IPS-NIHi7 (cell line): ENCODE results near the gene SLC47A1.
"Not testable (repeated sequence)": the region's sequence is repeated elsewhere in the genome, so short reads cannot be mapped to it uniquely, and the experiment has no call there.

Source experiments
- DNase-seq: peaks from one replicate; pipeline ENCODE4 v3.0.0; 2012; ENCODE audit warnings: mixed read lengths; ENCODE audit errors: extremely low spot score

Gene SLC47A1

DNA sequence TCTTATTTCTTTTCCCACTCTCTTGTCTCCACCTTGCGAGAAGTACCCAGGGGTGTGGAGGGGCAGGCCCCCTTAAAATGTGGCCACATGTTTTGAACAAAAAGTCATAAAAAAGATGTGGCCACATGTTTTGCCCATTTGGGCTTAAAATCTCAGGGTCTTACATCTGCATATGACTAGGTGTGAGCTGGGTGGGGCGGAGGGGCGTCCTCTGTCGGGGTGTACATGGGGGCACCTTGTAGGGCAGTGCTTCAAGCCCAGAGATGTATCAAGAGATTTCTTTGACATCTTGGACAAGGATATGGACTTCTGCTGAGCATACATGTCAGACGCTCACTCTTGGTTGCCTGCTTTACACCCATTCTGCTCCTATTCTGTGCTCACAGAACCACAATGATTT is 13.0 kb upstream of the SLC47A1 start:
- DNase-seq: no peak

DNA sequence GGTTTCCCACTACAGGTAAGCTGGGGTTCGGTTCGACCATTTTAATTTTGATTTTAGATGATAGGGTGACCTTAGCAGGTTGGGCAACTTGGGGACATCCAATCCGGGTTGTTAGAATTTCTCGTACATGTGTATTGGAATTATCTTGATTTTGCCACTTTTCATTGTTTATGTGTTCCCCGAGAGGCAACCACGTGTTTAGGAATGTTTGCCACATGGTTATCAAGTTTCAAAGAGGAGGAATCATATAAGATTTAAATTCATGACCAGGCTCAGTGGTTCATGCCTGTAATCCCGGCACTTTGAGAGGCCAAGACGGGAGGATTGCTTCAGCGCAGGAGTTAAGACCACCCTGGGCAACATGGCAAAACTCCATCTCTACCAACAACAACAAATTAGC is 10.0 kb upstream of the SLC47A1 start:
- DNase-seq: no peak

DNA sequence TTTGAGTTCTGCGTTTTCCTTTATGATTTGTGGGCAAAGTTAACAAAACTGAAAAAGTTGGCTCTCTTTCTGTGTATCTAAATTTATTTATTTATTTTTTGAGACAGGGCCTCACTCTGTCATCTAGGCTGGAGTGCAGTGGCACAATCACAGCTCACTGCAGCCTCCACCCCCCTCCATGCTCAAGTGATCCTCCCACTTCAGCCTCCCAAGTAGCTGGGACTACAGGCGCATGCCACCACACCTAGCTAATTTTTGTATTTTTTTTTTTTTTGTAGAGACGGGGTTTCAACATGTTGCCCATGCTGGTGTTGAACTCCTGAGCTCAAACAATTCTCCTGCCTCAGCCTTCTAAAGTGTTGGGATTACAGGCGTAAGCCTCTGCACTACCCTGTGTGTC is 6.7 kb upstream of the SLC47A1 start:
- DNase-seq: not testable (repeated sequence)

DNA sequence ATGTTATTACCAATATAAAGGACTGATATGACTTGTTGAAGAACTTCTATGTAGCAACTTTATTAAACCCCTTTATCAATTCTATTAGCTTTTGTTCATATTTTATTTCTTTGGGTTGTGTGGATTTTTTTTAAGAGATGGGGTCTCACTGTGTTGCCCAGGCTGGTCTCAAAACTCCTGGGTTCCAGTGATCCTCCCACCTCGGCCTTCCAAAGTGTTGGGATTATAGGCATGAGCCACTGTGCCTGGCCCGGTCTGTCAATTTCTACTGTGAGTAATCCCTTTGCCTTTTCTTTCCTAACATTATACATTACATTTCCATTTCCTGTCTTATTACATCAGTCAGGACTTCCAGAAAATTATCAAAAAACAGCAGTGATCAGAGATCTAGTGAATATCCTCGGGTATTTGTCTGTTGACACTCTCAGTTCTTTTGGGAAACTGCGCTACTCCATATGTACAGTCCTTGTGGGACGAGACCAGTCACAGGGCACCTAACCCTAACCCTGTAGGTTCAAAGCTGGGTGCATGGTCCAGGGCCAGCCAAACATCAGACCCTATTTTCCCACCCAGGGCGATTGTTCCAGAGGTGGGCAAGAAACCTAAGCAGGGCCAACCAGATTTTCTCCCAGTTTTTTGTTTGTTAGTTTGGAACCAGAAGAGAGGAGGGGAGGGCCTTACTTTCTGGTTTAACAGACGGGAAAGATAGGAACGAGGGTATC is 1.7 kb upstream of the SLC47A1 start:
- DNase-seq: no peak

DNA sequence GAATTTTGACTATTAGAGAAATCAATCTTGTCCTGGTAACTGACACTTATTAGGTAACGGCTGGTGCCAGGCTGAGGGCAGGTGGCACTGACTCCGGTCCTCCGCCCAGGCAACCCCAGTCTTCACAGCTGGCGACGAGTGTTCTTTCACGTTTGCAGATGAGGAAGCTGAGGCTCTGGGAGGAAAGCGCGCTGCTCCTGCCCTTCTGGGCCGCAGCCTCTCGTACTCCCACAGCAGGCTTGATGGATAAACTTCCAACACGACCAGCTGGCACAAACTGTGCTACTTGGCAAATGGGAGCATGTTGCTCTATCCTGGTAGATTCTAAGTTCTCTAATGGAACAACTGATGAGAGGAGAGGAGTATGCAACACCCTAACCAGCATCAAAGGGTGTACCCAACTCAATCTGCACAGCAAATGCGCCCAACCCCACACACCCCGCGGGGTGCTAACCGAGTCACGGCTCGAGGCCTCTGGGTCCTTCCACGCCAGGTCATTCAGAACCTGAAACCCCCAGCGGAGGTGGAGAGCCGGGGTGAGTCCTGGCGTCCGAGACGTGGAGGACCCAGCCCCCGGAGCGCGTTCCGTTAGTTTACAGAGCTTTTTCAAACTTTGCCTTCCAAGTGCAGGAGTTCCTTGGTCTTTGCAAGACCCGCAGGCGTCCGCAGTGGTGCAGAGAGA is 477 bp upstream of the SLC47A1 start:
- DNase-seq: no peak

DNA sequence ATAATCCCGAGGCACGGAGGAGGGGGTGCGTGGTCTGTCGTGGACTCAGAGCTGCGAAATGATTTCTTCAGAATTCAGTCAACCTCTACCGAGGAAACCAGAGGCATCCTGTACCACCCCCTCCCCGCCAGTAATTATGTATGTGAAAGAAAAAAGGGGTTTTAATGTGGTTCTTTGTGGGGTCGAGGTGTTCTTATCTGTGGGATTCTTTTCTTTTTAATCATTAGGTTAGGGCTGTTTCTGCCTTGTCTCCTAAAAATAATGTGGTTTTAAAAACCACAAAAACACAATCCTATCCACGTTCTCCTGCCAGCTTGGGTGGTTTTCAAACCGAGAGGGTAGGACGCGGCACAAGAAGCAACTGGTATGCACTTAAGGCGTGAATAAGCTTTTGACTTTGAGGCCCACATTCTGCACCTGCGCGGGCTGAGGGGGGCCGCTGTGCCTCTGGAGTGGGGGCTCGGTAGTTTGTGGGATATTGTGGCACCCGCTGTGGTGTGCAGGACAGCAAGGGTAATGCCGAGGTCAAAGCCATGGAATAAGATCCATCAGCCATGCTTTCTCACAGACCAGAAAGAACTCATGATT is 1.0 kb downstream of the SLC47A1 start:
- DNase-seq: no peak

DNA sequence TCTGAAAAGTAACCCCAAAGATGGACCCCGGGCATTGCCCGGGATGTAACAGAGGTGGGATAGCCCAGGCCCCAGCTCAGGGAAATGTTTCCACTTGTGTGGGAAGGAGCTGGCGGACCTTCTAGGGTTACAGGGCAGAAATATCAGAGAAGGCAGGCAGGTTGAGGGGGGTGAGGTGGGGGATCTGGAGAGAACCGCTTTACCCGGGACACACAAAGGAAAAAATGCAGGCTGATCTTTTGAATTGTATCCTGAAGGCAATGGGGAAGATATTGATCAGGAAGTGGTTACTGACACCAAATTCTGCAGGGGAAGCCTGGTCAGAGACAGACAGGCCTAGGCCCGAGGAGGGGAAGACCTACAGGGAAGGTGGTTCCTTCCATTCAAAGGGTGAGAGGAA is 3.5 kb downstream of the SLC47A1 start:
- no peak for DNase-seq

DNA sequence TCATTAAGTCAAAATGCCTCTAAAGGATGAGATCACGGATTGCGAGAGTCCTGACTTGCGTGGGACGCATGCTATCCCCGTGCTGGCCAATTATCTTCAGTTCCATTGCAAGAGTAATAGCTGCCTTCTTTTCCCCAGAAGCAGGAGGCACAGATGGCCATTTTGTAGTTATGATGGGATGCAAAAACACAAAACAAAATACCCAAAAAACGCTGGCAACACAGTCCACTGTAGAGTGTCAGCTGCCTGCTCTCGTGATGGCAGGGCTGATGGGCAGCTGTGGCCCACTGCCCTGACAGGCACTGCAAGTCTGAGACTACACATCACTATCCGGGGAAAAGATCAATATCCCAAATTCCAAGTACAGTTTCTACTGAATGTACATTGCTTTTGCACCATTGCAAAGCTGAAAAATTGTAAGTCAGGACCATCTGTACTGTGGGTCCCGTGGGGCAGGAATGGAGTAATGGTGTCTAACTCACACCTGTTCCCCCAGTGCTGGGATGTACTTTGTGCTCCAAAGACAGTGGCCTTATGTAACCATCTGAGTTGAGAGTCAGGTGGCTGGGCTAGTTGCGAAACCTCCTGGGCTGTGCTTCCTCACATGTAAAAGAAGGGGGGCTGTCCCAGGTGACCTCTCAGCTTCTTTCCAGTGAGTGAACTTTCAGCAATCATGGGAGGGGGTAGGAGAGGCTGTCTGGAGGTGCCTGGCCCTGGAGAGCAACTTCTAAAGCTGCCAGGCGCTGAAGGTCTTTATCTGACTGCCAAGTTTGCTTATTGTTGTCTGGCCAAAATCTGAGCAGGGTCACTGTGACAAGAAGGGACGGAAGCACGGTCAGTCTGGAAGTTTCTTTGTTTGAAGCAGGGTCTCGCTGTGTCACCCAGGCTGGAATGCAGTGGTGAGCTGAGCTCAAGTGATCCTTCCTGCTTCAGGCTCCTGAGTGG is 4.7 kb downstream of the SLC47A1 start:
- no peak for DNase-seq

DNA sequence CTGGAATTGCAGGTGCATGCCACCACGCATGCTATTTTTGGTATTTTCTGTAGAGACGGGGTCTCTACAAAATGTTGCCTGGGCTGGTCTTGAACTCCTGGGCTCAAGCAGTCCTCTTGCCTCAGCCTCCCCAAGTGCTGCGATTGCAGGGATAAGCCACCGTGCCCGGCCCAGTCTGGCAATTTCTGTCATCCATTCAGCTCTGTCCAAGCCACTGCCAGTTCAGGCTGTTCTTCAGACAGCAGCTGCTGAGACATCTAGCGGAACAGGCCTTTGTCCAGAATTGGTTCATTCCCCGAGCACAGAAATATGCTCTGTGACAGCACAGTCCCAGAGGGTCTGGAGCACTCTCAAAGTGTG is 5.4 kb downstream of the SLC47A1 start:
- DNase-seq: no peak

DNA sequence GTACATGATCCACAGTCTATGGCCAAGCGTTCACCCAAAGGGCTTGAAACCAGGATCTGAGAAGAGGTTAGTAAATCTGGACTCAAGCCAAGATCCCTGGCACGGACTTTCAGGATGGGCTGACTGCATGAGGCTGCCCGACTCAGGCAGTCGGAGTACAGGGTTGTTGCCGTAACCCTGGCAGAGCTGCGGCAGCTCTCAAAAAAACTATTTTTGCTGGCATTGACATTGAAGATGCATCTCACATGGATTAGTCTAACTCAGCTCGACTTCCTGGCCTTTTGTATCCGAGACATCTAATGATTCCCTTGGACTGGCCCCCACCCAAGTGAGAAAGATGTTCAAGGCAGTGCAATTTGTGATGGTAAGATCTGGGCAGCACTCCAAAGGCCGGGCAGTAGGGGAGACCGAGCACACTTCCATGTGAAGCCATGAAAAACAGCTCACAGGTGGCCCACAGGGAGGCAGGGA is 6.2 kb downstream of the SLC47A1 start:
- no peak for DNase-seq

DNA sequence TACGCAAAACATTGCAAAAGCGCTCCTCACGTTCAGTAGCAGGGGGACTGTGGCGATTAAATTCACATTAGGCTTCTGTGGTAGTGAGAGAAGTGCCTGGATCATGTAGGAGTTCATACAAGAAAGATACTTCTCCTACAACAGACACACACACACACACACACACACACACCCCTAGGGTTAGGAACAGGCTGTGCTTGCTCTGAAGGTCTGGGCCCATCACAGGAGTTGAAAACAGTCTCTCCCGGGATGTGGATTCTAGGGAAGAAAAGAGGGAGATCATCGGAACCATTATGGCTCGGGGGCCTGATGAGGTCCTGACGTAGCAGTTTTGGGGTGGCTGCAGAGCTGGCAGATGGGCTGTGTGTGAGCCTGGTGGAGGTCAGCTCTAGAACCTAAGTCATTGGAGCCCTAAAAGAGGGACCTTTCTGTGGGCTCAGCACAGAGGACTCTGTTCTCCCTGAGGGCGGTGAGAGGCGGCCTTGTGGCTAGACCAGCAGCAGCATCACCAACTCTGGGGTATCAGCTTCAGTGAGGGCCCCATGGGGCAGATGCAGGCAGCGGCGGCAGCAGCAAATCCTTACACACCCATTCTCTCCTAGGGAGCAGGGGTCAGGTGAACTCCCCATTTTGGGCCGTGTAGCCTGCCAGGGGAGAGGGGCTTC is 7.2 kb downstream of the SLC47A1 start:
- DNase-seq: no peak

DNA sequence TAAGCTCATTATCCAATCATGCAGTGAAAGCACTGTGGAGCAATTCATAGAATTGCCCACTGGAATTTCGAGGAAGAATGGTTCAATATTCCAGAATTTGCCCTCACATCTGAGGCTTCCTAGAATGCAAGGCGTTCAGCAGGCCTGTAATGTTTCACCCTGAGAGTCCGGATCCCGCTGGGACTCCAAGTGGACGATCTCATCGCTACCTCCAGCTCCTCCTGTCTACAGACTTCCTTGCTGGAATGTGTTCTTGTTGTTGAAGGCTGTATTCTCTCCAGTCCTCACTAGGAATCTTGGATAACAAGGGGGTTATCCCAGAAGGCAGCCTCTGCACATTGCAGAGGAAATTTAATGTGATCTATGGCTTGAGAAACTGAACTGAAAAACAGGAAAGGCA is 7.8 kb downstream of the SLC47A1 start:
- DNase-seq: no peak

DNA sequence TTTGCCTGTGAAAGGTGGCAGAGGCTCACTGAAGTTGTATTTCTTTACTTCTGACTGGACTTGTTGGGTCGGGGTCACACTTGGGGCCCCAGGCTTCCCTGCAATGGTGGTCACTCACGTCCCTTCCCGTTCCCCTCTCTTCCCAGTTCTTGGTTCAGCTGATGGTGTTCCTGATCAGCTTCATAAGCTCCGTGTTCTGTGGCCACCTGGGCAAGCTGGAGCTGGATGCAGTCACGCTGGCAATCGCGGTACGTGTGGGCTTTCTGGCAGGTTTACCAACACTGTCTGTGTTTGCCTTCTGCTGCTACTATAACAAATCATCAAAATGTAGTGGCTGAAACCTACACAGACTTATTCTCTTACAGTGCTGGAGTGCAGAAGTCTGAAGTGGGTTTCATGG is 8.6 kb downstream of the SLC47A1 start:
- DNase-seq: no peak

DNA sequence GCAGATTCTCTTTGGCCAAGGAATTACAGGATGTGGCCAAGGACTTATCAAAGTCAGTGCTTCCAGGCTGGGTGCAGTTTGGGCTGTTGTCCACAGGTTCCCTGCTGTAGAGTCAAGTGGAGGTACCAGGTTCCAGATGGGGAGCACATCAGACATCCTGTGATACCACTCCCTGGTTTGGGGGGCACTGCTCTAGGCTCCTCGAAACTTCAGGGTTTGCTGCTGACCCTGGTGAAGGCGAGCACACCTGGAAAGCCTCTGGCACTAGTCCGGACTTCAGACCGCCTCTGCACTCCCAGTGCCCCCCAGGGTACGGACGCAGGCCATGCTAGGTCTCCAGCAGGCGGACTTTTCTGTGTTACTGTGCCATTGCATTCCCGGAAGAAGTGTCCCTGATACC is 10.7 kb downstream of the SLC47A1 start:
- no peak for DNase-seq

DNA sequence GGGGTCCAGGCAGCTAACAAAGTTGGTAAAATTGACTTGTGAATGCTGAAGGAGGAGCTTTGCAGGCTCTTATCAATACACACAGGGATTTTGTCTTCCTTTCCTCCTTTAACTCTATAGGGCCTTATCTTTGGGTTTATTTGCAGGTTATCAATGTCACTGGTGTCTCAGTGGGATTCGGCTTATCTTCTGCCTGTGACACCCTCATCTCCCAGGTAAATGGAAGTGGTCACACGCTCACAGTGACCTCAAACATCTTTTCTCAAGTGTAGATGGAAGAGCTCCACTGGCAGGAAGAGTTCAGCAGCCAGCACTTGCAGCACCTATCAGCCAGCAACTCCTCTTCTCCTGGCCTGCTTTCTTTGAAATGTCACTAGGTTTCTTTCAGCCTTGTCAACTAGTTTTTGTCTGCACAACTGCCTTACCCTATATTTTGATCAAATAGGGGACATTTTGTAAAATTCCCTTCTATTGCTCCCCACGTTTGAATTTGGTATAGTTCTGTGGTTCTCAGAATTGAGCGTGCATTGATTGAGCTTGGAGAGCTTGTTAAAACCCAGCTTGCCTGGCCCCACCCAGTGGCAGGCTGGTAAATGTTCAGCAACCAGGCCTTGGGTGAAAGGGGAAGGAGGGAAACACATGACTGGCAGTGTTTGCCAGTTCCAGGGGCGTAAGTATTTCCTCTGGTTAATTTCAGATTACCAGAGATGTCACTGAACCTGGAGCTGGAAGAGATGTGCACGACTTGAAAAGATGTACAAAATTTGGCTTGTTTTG is 12.8 kb downstream of the SLC47A1 start:
- DNase-seq: no peak

DNA sequence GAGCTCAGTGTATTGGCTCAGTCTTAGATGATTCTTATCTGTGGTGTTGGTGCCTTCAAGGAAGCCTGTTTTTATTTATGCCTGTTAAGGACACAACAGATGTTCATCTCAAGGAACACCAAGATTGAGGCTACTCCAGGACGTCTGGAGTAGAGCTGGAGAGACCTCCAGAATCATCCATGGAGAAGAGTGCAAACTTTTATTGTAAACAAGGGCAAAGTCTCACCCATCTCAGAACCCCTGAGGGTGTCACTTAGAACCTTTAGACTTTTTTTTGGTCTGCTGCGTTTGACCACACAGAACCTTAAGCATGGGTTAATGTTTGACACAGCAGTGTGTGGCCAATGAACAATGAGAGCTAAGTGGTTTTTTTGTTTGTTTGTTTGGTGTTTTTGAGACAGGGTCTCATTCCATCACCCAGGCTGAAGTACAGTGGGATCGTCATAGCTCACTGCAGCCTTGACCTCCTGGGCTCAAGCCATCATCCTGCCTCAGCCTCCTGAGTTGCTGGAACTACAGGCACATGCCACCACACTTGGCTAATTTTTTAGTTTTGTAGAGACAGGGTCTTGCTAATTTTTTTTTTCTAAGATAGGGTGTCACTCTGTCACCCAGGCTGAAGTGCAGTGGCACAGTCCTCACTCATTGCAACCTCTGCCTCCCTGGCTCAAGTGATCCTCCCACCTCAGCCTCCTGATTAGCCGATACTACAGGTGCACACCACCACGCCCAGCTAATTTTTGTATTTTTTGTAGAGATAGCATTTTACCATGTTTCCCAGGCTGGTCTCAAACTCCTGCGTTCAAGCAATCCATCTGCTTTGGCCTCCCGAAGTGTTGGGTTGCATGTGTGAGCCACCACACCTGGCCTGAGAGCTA is 16.3 kb downstream of the SLC47A1 start:
- DNase-seq: no peak

DNA sequence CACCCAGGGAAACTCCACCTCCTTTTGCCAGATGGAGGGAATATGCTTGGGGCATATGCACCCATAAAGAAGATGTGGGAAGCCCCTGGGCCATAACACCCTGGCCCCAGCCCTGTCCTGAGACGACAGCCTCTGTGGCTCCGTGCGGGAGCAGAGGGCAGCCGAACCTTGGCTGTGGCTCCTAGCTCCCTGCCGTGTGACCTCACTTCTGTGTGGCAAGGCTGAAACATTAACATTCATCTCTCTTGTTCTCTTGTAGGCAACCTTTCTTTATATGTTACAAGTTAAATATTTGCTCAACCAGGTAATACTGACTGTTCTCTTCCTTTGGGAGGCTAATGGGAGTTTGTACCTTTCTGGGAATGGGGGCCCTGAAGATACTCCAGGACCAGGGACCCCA is 17.5 kb downstream of the SLC47A1 start:
- DNase-seq: no peak

DNA sequence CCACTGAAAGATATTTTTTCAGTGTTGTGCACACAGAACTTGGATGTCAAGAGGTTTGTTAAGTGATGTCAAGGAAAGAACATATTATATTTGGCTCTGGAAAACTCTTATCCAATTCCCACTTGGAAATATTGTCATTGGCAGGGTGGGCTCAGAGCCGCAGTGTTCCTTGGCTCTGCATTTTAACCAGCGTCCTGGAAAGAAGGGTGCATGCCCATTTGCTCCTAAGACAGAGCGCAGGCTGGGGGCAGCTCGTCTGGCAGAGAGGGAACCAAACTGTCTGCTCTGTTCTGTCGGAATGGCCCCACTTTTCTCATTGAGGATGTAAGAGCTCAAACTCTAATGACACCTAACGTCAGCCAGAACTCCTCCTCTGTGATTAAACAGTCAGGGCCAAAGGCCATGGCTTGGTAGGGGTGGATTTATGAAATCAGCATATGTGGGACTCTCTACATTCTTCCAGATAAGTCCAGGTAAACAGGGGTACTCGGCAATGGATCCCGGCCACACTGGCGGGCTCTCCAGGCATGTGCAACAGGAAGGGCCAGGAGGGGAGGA is 18.0 kb downstream of the SLC47A1 start:
- no peak for DNase-seq

DNA sequence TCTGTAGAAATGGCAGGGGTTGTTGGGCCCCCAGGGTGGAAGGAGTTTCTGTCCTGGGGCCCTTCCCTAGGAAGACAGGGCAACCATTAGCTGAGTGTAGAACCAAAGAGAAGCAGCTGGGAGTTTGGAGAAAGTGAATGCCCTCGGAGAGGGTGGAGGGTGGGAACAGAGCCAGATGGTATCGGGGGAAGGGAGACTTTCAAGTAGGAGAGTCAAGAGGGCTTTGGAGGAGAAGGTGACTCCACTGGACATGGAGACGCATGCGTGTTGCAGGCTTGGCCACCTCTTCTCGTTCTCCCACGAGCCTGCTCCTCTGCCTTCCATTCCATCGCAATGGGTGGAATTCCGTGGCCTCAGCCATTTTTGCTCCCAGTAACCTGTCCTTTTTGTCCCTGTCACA is 19.4 kb downstream of the SLC47A1 start:
- DNase-seq: no peak
